ENCODE measurements around the gene MOSMO. TPM values are rescaled to one million over a fixed set of nuclear protein-coding genes. Genes with fewer than 3 reads are reported as not detected.

MOSMO gene
- polyA plus RNA-seq, 1 experiment: 7.3 TPM

DNA sequence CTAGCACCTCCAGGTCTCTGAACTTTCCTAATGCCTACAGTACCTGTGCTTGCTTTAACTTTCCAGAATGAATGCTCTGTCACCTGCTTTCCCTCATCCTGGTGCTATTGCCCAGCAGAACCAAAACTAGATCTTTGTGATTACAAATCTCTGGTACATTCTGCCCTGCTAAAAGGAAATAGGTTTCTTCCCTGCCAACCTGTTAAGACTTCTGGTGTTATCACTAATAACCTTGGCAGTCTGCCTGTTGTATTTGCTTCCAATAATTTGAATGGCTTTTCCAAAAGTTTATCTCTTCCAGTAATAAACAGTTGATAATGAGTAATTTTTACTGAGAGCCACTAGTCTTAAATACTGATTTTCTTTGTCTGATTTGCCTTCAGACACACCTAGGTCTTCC is 22.4 kb upstream of the MOSMO start:
- ChIA-PET CTCF (interaction anchor here (3.0 kb wide), 1 partner anchor 92 kb away, joined by 11 read pairs; no protein-coding TSS in a partner anchor), POLR2A (no interaction called here)
- no peak for DNase-seq (ENCODE audit: low read depth)
- Histone ChIP-seq H3K4me3 (ENCODE audit: low read depth, low read length) (no peak overlapping the region), H3K36me3 (ENCODE audit: control insufficient read depth, insufficient read depth, low read length) (peaks cover 11% of the 10 kb centered on the region), H3K27me3 (ENCODE audit: control insufficient read depth, insufficient read depth, low read length) (no peaks in the 10 kb centered on the region)
- TF ChIP-seq, protein P1, sequence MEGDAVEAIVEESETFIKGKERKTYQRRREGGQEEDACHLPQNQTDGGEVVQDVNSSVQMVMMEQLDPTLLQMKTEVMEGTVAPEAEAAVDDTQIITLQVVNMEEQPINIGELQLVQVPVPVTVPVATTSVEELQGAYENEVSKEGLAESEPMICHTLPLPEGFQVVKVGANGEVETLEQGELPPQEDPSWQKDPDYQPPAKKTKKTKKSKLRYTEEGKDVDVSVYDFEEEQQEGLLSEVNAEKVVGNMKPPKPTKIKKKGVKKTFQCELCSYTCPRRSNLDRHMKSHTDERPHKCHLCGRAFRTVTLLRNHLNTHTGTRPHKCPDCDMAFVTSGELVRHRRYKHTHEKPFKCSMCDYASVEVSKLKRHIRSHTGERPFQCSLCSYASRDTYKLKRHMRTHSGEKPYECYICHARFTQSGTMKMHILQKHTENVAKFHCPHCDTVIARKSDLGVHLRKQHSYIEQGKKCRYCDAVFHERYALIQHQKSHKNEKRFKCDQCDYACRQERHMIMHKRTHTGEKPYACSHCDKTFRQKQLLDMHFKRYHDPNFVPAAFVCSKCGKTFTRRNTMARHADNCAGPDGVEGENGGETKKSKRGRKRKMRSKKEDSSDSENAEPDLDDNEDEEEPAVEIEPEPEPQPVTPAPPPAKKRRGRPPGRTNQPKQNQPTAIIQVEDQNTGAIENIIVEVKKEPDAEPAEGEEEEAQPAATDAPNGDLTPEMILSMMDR (IDR thresholded peaks at IDR 0.05; ENCODE audit: insufficient read depth, low read depth, low read length): no peak

DNA sequence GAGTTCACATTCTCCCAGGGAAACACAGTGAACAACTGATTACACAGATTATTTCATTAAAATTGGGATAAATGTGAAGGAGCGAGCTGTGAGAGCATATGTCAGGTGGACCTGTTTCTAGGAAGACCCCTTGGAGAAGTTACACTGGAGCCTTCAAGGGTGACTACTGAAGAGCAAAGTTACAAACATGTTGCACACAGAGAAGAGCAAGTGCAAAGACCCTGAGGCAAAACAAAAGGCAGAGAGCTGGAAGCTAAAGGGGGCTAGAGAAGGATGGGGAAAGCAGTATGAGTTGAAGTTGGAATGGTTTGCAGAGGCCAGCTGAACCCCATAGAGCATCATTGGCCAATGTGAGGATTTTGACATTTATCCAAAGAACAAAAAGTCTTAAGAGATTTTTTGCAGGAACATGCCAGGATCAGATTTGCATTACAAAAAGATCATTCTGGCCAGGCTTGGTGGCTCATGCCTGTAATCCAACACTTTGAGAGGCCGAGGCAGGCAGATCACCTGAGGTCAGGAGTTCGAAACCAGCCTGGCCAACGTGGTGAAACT is 21.1 kb upstream of the MOSMO start:
- TF ChIP-seq, protein P1 (IDR thresholded peaks at IDR 0.05; ENCODE audit: insufficient read depth, low read depth, low read length): no peak
- Histone ChIP-seq H3K27me3 (ENCODE audit: control insufficient read depth, insufficient read depth, low read length) (no peaks in the 10 kb centered on the region), H3K36me3 (ENCODE audit: control insufficient read depth, insufficient read depth, low read length) (peaks cover 5% of the 10 kb centered on the region), H3K4me3 (ENCODE audit: low read depth, low read length) (no peak overlapping the region)
- CTCF ChIA-PET: interaction anchor here (3.0 kb wide), 1 partner anchor 91 kb away, joined by 11 read pairs; no protein-coding TSS in a partner anchor
- DNase-seq (ENCODE audit: low read depth): no peak
- POLR2A ChIA-PET: no interaction called here

DNA sequence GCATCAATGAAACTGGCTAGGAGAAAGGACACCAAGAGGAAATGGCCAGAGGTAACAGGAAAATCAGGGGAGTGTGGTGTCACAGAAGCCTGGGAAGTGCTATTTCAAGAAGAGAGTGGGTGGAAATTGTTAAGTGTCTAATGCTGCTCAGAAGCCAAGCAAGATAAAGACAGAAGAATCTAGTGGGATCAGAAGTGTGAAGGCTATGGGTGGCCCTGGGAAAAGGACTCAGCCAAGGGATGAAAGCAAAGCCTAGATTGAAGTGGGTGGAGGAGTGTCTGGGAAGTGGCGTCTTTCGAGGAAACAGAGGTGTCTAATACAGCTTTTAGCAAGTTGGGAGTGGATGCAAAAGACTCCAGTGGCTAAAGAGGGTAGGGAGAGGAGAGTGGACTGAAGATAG is 20.4 kb upstream of the MOSMO start:
- peaks cover 4% of the 10 kb centered on the region for H3K36me3 ChIP-seq (ENCODE audit: control insufficient read depth, insufficient read depth, low read length)
- H3K27me3 ChIP-seq (ENCODE audit: control insufficient read depth, insufficient read depth, low read length): no peaks in the 10 kb centered on the region
- CTCF ChIA-PET: interaction anchor here (0.8 to 3.0 kb wide), 2 partner anchors 12 to 90 kb away, joined by 4 to 11 read pairs; no protein-coding TSS in a partner anchor
- TF ChIP-seq, protein P1 (IDR thresholded peaks at IDR 0.05; ENCODE audit: insufficient read depth, low read depth, low read length): no peak
- POLR2A ChIA-PET: no interaction called here
- no peak for DNase-seq (ENCODE audit: low read depth)
- H3K4me3 ChIP-seq (ENCODE audit: low read depth, low read length): no peak overlapping the region

DNA sequence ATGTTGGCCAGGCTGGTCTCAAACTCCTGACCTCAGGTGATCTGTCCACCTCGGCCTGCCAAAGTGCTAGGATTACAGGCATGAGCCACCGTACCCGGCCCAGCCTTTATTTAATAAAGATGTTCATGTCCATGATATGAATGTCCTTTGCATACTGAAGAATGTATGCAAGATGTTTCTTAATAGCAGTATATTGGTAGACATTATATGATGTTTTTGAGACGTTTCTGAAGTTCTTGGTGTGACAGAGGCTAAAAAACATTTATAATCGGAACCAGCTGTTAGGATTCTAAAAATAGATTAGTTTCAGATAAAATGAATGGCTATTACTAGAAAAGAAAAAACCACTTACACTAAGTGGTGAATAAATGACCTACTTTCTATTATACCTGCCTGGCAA is 18.8 kb upstream of the MOSMO start:
- H3K27me3 ChIP-seq (ENCODE audit: control insufficient read depth, insufficient read depth, low read length): no peaks in the 10 kb centered on the region
- CTCF ChIA-PET: interaction anchor here (0.9 to 6.7 kb wide), 5 partner anchors 9 to 199 kb away, joined by 3 to 32 read pairs (median 10); no protein-coding TSS in a partner anchor
- peak; percentile 19 for DNase-seq (ENCODE audit: low read depth)

DNA sequence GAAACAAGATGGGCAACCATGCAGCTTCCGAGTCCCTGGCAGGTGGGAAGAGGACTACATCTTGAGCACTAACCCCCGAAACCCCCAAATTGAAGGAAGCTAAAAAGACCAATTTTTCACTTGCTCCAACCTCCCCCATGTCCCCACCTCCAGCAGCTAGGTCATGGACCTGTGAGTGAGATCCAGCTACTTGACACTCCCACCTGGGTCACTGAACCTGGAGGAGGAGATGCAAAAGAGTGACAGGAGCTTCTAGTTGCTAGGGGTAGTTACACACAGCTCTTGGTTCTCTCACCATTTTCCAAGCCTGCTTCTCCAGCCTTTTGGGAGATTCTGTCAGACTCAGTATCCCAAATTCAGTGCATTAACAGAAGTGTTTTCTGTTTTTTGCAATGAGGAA is 18.2 kb upstream of the MOSMO start:
- Histone ChIP-seq H3K27me3 (ENCODE audit: control insufficient read depth, insufficient read depth, low read length) (no peaks in the 10 kb centered on the region), H3K4me3 (ENCODE audit: low read depth, low read length) (no peak overlapping the region), H3K36me3 (ENCODE audit: control insufficient read depth, insufficient read depth, low read length) (no peaks in the 10 kb centered on the region)
- TF ChIP-seq, protein P1 (IDR thresholded peaks at IDR 0.05; ENCODE audit: insufficient read depth, low read depth, low read length): no peak
- POLR2A ChIA-PET: no interaction called here
- CTCF ChIA-PET: interaction anchor here (0.6 to 6.7 kb wide), 9 partner anchors 9 to 198 kb away, joined by 3 to 32 read pairs (median 10); partner anchors contain the start of gene PDZD9
- no peak for DNase-seq (ENCODE audit: low read depth)

More for the DNA sequence above, 18.8 kb upstream of the MOSMO start:
- POLR2A ChIA-PET: interaction anchor here (0.7 kb wide), 1 partner anchor 418 kb away, joined by 3 read pairs; no protein-coding TSS in a partner anchor
- TF ChIP-seq, protein P1 (IDR thresholded peaks at IDR 0.05; ENCODE audit: insufficient read depth, low read depth, low read length): no peak
- Histone ChIP-seq H3K36me3 (ENCODE audit: control insufficient read depth, insufficient read depth, low read length) (peaks cover 1% of the 10 kb centered on the region), H3K4me3 (ENCODE audit: low read depth, low read length) (no peak overlapping the region)

All from BJ (cell line).